ENCODE measurements around the gene SPINT4.

SPINT4 gene

GRCh38 chr20:45772693-45773092, 50.5 kb downstream of the SPINT4 start:
- ChIA-PET POLR2A (no interaction called here), CTCF (interaction anchor here (1.2 to 3.1 kb wide), 4 partner anchors 228 to 469 kb away, joined by 3 to 14 read pairs (median 6); no protein-coding TSS in a partner anchor)
- Histone ChIP-seq H3K36me3 (ENCODE audit: control insufficient read depth in 4 of 4, insufficient read depth in 4 of 4, low read length in 3 of 4) (no peaks in the 10 kb centered on the region), H3K9me3 (ENCODE audit: control extremely low read depth in 1 of 5, control insufficient read depth in 4 of 5, insufficient read depth in 2 of 5, low read depth in 1 of 5, low read length in 4 of 5) (no peaks in the 10 kb centered on the region), H3K4me3 (ENCODE audit: control insufficient read depth in 1 of 7, extremely low read depth in 1 of 7, insufficient read depth in 4 of 7, low read depth in 2 of 7, low read length in 6 of 7) (no peak overlapping the region), H3K27me3 (replicated peaks in 2 of 5; ENCODE audit: control insufficient read depth in 4 of 5, insufficient read depth in 5 of 5, low read length in 4 of 5) (peaks cover 0 to 2% (median 0%) of the 10 kb centered on the region in 5 experiments), H3K27ac (ENCODE audit: insufficient read depth in 1 of 2, low read depth in 1 of 2, low read length in 2 of 2, poor library complexity in 1 of 2, severe bottlenecking in 2 of 2) (no peak overlapping the region), H3K4me1 (ENCODE audit: control extremely low read depth in 1 of 4, control insufficient read depth in 4 of 4, insufficient read depth in 4 of 4, low read length in 3 of 4) (peaks cover 0 to 6% (median 2%) of the 10 kb centered on the region in 4 experiments)
- WGBS (ENCODE audit: insufficient coverage): 100% methylated on average over 1 of the region's 3 CpGs
- DNase-seq: no peak

DNA sequence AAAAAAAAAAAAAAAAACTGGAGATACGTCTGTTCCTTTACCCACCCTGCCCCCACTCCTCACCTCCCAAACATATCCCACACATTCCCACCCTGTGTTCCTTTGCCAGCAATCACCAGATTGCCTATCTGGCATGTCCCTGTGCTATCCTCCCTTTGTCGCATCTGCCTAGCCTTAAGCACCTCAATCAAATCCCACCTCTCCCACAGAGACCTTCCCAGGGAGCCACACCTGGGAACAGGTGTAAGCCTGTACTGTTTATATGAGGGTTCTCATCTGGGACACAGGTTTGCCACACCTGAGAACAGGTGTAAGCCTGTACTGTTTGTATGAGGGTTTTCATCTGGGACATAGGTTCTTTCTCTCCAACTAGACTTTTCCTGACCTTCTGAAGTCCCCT, 52.8 kb downstream of the SPINT4 start:
- H3K9me3 ChIP-seq (ENCODE audit: control extremely low read depth in 1 of 5, control insufficient read depth in 4 of 5, insufficient read depth in 2 of 5, low read depth in 1 of 5, low read length in 4 of 5): no peaks in the 10 kb centered on the region
- H3K36me3 ChIP-seq (ENCODE audit: control insufficient read depth in 4 of 4, insufficient read depth in 4 of 4, low read length in 3 of 4): no peaks in the 10 kb centered on the region
- DNase-seq: no peak
- H3K4me3 ChIP-seq (ENCODE audit: control insufficient read depth in 1 of 7, extremely low read depth in 1 of 7, insufficient read depth in 4 of 7, low read depth in 2 of 7, low read length in 6 of 7): no peak overlapping the region
- H3K27ac ChIP-seq (ENCODE audit: insufficient read depth in 1 of 2, low read depth in 1 of 2, low read length in 2 of 2, poor library complexity in 1 of 2, severe bottlenecking in 2 of 2): no peak overlapping the region
- peaks cover 0 to 5% (median 0%) of the 10 kb centered on the region in 5 experiments for H3K27me3 ChIP-seq (replicated peaks in 2 of 5; ENCODE audit: control insufficient read depth in 4 of 5, insufficient read depth in 5 of 5, low read length in 4 of 5)
- 50% methylated on average over 1 of the region's 2 CpGs for WGBS (ENCODE audit: insufficient coverage)
- POLR2A ChIA-PET: no interaction called here
- CTCF ChIA-PET: interaction anchor here (1.4 kb wide), 1 partner anchor 15 kb away, joined by 3 read pairs; no protein-coding TSS in a partner anchor
- H3K4me1 ChIP-seq (ENCODE audit: control extremely low read depth in 1 of 4, control insufficient read depth in 4 of 4, insufficient read depth in 4 of 4, low read length in 3 of 4): peaks cover 0 to 22% (median 9%) of the 10 kb centered on the region in 4 experiments

- no peaks in the 10 kb centered on the region for H3K36me3 ChIP-seq (ENCODE audit: control insufficient read depth in 4 of 4, insufficient read depth in 4 of 4, low read length in 3 of 4)
- ChIA-PET POLR2A (interaction anchor here (0.5 kb wide), 1 partner anchor 657 kb away, joined by 3 read pairs; no protein-coding TSS in a partner anchor), CTCF (interaction anchor here (1.1 to 1.4 kb wide), 2 partner anchors 15 to 20 kb away, joined by 3 read pairs; no protein-coding TSS in a partner anchor)
- H3K27ac ChIP-seq (ENCODE audit: insufficient read depth in 1 of 2, low read depth in 1 of 2, low read length in 2 of 2, poor library complexity in 1 of 2, severe bottlenecking in 2 of 2): no peak overlapping the region
- peaks cover 0 to 22% (median 9%) of the 10 kb centered on the region in 4 experiments for H3K4me1 ChIP-seq (ENCODE audit: control extremely low read depth in 1 of 4, control insufficient read depth in 4 of 4, insufficient read depth in 4 of 4, low read length in 3 of 4)
- 93% methylated on average over 3 of the region's 6 CpGs for WGBS (ENCODE audit: insufficient coverage)
- no peak overlapping the region for H3K4me3 ChIP-seq (ENCODE audit: control insufficient read depth in 1 of 7, extremely low read depth in 1 of 7, insufficient read depth in 4 of 7, low read depth in 2 of 7, low read length in 6 of 7)
- no peak for DNase-seq
- peaks cover 0 to 5% (median 0%) of the 10 kb centered on the region in 5 experiments for H3K27me3 ChIP-seq (replicated peaks in 2 of 5; ENCODE audit: control insufficient read depth in 4 of 5, insufficient read depth in 5 of 5, low read length in 4 of 5)
- H3K9me3 ChIP-seq (ENCODE audit: control extremely low read depth in 1 of 5, control insufficient read depth in 4 of 5, insufficient read depth in 2 of 5, low read depth in 1 of 5, low read length in 4 of 5): no peaks in the 10 kb centered on the region
These were observed 53.3 kb downstream of the SPINT4 start for GRCh38 chr20:45775411-45775810.
